Fibroblast of villous mesenchyme (primary cell): ENCODE measurements around the gene SARDH. TPM values are rescaled to one million over a fixed set of nuclear protein-coding genes. Genes with fewer than 3 reads are reported as not detected.
A peak's percentile ranks its signal among the peaks of the same experiment; 100 is the strongest.

Experiments used
- DNase-seq: peaks from one replicate; pipeline ENCODE4 v3.0.0-alpha.2; 2010; ENCODE audit warnings: low read depth
- H3K4me3 ChIP-seq: 2 replicates; pipeline ENCODE4 v1.5.1; 2011; ENCODE audit warnings: low read depth, mild to moderate bottlenecking, low read length
- CTCF ChIP-seq: IDR thresholded peaks from 2 replicates; pipeline ENCODE4 v1.5.1; 2012; ENCODE audit warnings: low read depth, mild to moderate bottlenecking, low read length; ENCODE audit not compliant: insufficient read depth
- total RNA-seq: library from RNA; depleted of rRNA; stranded (reverse); fragments of >200 nt; gene quantifications from 2 replicates; pipeline ENCODE4 v1.2.3, GENCODE V29; 2012

SARDH gene
- total RNA-seq, 1 donor = 6.0 TPM

- TF ChIP-seq CTCF = no peak
- no peak for DNase-seq
- H3K4me3 ChIP-seq = no peak overlapping the region
Measured at GRCh38 chr9:133684936-133685361, 53.2 kb downstream of the SARDH start.

GRCh38 chr9:133684121-133684935 is 53.8 kb downstream of the SARDH start:
- DNase-seq = no peak
- TF ChIP-seq CTCF = peak; percentile 1

GRCh38 chr9:133683586-133684120 is 54.5 kb downstream of the SARDH start:
- TF ChIP-seq CTCF = no peak
- DNase-seq = peak; percentile 55
- no peak overlapping the region for H3K4me3 ChIP-seq

More at GRCh38 chr9:133684121-133684935, 53.8 kb downstream of the SARDH start:
- no peak overlapping the region for H3K4me3 ChIP-seq

GRCh38 chr9:133682818-133683585 is 55.1 kb downstream of the SARDH start:
- H3K4me3 ChIP-seq = no peak overlapping the region
- DNase-seq = no peak
- TF ChIP-seq CTCF = no peak

- TF ChIP-seq CTCF = no peak
- no peak overlapping the region for H3K4me3 ChIP-seq
- no peak for DNase-seq
Measured at GRCh38 chr9:133681658-133682306, 56.4 kb downstream of the SARDH start.

- no peak overlapping the region for H3K4me3 ChIP-seq
- no peak for DNase-seq
- no peak for TF ChIP-seq CTCF
Measured at GRCh38 chr9:133680976-133681657, 57.0 kb downstream of the SARDH start.
